NOMO-1 treated with dmso at 0.1 percent for 144 hours (cell line): ENCODE results near the gene EML4.
"Not testable (repeated sequence)": the region's sequence is repeated elsewhere in the genome, so short reads cannot be mapped to it uniquely, and the experiment has no call there.

Experiments used
- DNase-seq: peaks from one replicate; lab custom pipeline; 2025; ENCODE audit not compliant: unreplicated experiment; lab: John Stamatoyannopoulos, UW

The EML4 gene

DNA sequence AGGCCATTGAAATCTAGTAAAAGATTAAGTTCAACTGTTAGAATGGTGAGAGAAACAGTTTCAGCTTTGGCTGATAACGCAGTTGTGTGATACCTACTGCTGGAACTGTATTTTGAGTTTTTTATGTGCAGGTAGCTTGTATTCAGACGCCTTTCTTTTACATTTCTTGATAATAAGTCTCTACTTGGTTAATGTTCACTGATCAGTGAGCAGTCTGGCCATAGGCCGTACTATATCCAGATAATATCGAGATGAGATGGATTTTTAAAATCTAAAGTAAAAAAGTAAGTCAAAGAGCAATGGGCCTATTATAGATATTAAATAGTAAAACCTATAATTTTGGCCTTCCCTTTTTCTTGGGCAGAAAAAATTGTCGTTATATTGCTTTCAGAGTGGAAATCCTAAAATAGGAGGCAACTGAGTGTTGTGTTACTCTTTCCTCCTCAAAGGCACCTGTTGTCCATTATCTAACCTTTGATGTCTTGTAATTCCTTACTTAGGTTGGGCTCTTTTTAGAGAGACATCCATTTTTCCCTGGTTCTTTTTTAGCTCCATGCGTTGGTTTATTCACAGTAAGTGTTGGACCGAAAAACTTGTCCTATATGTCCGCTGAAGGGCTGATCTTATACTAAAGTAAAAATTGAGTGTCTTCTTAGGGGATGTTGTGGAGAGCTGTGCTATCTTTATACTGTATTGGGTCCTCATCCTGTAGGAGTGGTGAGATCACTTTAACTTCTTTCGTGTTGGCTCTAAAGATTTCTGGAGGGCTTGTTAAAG, 1.7 kb downstream of the EML4 start:
- DNase-seq, result no peak

DNA sequence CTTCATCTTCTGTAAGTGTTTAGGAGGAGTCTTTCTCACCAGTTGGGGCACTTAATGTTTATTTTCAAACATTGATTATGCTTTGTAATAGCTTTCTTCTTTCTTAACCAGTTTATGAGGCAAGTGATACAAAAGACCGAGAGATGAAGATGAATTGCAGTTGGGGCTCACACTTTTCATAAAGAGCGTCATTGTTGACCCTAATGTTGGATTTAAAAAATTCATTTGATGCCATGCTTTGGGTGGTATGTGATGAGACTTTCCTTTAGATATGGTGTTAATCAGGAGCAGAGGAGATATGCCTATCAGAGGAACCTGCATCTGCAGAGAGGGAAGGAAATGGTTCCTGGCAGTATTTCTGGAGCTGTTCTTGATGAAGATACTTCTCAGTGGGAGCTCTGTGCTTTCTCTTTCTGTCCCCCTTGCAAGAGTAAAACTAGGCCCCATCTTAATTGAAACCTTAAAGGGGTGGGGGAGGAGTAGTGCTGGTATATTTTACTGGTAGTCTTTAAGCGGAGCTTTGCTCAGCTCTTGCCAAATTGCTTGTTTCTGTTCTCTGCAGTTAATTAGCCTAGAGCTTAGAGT, 2.3 kb downstream of the EML4 start:
- DNase-seq, result no peak

DNA sequence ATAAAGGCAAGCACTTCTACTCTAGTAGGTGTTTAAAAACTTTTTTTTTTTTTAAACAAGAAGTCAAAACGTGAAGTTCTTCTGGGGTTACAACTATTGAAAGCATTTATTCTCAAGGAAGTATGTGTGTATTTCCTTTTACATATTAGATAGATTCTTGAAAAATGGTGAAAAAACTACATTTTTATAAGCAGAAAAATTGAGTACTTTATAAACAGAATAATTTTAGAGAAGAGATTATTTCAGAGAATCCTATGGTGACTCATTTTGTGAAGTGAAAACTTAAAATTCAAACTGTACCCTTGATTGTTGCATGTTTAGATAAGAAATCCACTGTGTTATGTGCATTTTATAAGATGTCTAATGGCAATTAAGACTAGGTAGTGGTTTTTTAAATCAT, 2.9 kb downstream of the EML4 start:
- no peak for DNase-seq

DNA sequence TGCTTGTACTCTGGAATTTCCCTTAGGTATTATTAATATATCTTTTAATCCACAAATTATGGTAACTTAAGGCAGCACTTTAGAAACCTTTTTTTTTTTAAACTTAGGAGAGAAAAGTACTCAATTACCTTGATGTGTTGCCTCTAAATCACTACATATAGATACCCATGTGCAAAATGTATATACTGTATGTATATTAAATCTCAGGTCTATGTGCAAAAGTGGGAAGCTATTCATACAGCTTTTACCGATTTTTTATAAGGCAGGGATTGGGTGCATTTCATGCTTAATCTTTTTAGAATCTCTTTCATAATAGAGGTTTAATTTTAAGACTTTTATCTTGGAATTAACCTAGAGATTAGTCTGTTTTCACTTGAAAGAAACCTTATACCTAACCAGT, 3.4 kb downstream of the EML4 start:
- no peak for DNase-seq

DNA sequence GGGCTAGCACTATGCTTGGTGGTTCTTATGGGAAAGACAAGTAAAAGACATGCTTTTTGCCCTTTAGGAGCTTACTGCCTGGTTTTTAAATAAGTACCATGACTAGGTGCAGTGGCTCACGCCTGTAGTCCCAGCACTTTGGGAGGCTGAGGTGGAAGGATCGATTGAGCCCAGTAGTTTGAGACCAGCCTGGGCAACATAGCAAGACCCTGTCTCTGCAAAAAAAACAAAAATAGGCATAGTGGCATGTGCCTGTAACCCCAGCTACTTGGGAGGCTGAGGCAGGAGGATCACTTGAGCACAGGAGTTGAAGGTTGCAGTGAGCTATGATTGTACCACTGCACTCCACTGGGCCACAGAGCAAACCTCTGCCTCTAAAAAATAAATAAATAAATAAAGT, 4.3 kb downstream of the EML4 start:
- DNase-seq, result not testable (repeated sequence)

DNA sequence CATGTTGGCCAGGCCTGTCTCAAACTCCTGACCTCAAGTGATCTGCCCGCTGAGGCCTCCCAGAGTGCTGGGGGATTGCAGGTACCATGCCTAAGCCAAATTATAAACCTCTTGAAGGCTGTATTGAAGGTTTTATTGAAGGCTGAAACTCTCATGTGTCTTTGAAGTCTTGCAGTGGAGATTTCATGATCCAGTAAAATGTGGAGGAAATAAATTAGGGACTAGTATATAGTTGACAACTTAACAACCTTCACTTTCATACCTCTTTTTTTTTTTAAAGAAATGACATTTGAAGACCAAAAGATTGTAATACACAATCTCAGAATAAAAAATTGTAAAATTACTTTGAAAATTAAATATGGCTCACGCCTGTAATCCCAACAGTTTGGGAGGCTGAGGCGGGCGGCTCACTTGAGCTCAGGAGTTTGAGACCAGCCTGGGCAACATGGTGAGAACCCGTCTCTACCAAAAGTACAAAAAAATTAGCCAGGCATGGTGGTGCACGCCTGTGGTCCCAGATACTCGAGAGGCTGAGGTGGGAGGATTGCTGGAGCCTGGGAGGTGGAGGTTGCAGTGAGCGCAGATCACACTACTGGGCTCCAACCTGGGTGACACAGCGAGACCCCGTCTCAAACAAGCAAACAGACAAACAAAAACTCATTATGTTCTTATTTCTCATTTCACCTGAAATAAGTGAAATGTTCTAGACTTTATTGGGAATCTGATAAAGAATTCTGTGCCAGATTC, 8.0 kb downstream of the EML4 start:
- DNase-seq, result no peak

DNA sequence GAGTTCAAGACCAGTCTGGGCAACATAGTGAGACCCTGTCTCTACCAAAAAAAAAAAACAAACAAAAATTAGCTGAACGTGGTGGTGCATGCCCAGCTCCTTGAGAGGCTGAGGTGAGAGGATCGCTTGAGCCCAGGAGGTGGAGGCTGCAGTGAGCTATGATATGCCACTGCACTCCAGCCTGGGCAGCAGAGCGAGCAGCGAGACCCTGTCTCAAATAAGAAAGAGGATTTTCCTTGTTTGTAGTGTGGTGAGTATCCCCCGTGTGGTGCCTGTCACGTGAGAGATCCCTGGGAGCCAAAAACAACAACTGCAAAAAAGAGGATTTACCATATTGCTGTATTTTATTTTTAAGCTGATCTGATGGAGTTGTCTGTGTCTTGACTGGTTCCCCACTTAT, 9.2 kb downstream of the EML4 start:
- DNase-seq, result no peak

DNA sequence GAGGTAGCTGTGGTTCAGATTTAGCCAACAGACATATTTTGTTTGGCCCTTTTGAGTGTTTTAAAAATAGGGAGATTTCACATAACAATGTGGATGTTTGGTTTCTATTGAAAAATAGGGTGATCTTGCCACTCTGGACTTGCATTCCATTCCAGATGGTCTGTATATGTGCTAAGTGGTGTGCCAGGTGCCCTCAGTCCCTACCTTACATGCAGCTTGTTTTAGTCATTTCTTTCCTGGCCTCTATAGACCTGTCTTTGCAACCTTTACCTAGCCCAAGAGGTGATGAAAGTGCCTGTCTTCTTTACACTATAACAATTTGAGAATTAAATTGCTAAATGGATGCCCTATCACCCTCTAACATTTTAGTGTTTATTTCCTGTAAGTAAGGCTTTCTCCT, 11.1 kb downstream of the EML4 start:
- no peak for DNase-seq

DNA sequence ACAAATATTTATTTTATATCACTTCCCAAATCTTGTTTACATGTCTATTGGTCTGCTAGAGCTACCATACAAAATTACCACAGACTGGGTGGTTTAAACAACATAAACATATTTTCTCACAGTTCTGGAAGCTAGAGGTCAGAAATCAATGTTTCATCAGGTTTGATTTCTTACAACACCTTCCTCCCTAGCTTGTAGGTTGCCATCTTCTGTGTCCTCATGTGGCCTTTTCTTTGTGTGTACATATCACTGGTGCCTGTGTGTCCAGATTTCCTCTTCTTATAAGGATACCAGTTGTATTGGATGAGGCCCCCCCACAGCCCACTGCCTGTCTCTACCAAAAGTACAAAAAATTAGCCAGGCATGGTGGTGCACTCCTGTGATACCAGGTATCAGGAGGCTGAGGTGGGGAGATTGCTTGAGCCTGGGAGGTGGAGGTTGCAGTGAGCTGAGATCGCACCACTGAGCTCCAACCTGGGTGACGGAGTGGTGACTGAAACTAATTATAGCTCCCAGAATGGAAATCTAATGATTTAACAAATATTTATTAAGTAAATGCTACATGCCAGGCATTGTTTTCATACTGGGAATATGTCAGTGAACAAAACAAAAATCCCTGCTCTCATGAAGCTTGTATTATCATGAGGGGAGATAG, 13.6 kb downstream of the EML4 start:
- no peak for DNase-seq

DNA sequence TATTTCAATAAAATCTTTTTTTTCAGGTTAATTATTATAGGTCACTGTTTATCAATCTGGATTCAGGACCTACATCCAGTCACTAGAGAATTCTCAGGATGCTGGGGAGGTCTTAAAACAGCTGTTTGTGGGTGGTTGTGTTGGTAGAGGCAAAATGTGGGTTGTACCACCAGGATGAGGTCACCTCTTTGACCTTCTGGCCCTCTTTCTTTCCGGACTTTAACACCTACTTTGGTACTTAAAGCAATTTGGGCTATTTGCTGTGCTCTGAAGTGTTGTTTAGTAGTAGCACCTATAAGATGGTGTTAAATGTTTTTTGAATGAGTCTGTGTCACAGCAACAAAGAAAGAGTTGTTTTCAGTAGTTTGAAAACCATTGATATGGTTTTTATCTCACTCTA, 14.6 kb downstream of the EML4 start:
- no peak for DNase-seq

DNA sequence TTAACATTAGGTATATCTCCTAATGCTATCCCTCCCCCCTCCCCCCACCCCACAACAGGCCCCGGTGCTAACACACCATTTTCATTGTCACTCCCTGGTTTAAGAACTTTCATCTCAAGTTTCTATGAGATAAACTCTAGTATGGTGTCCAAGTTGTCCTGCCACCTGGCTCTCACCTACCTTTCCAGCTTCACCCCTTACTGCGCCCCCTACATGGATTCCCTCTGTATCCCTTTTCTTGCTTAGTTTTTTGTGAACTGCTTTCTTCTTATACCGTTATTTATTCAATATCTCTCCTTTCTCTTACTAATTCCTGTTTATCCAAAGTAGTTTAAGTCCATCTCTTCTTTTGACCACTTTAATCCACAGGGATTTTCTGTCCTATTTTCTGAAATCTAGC, 15.2 kb downstream of the EML4 start:
- no peak for DNase-seq

DNA sequence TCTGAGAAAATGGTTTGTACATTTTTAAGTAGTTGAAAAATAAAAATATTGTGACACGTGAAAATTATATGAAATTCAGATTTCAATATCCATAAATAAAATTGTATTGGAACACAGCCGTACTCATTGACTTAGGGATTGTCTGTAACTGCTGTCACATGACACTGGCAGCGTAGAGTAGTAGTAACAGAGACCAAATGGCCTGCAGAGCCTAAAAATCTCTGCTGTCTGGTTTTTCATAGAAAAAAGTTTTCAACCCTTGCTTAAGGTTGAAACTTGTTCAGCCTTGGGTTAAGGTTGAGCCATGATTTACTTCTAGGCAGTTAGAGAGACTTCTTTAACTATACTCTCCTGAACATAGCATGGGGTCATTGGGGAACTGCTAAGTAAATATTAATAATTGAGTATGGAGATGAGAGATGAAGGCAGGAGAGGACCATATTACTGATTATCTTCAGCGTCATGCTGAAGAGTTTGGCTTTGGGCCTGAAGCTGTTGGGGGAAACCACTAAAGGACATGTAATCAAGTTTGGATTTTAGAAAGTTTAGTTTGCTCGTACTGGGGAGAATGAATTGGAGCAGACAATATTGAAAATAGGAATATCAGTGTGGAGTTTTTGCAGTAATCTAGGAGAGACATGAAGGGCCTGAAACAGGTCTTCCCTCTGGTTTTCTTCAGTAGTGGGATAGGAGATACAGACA, 16.2 kb downstream of the EML4 start:
- no peak for DNase-seq

DNA sequence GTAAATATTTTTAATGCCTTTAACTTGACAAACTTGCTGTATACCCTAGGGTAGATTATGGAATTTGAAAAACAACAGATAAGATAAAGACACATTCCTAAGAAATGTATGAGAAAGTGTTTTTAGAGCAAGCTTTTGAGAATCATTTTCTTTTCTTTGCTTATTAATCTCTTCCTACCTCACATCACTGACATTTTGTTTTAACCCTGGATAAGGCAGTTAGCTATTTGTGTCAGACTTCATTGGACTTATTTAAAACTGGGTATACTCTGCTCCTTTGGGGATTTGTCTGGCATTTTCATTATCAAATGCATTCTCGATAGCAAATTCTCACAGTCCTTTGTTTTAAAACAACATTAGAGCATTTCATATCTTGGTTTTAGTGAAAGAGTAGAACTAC, 17.2 kb downstream of the EML4 start:
- DNase-seq, result no peak

DNA sequence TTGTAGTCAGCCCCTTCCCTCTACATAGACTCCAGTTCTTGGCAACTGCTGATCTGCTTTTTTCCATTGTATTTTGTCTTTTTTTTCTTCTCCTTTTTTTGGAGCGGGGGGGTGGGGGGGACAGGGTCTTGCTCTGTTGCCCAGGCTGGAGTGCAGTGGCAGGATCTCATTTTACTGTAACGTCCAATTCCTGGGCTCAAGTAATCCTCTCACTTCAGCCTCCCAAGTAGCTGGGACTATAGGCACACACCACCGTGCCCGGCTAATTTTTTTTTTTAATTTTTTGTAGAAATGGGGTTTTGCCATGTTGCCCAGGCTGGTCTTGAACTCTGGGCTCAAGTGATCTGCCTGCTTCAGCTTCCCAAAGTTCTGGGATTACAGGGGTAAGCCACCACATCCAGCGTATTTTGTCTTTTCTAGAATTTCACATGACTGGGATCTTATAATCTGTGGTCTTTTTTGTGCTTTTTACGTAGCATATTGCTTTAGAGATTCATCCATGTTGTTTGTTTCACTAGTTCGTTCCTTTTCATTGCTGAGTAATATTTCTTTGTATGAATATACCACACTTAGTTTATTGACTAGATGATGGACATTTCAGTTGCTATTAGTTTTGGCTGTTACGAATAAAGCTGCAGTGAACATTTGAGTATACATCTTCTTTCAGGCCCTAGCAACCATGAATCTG, 17.9 kb downstream of the EML4 start:
- no peak for DNase-seq

DNA sequence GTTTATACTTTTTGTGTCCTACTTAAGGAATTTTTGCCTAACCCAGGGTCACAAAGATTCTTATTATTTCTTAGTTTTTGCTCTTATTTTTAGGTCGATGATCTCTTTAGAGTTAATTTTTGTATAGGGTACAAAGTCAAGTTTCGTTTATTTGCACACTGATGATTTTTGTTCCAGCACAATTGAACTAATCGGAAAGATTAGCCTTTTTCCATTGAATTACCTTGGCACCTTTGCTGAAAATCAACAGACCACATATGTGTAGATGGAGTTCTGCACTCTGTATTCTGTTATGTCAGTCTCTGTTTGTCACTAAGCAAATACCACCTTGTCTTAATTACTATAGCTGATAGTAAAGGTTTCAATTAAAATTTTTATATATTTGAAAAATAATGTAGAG, 18.7 kb downstream of the EML4 start:
- no peak for DNase-seq

DNA sequence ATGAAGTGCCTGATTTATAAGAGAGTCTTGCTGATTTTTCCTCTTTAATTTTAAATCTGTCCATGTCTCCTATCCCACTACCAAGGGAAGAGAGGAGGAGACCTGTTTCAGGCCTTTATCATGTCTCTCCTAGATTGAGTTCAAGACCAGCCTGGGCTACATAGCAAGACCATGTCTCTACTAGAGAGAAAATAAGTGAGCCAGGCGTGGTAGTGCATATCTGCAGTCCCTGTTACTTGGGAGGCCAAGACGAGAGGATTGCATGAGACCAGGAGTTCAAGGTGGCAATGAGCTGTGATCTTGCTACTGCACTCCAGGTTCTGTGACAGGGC, 20.0 kb downstream of the EML4 start:
- DNase-seq, result no peak

DNA sequence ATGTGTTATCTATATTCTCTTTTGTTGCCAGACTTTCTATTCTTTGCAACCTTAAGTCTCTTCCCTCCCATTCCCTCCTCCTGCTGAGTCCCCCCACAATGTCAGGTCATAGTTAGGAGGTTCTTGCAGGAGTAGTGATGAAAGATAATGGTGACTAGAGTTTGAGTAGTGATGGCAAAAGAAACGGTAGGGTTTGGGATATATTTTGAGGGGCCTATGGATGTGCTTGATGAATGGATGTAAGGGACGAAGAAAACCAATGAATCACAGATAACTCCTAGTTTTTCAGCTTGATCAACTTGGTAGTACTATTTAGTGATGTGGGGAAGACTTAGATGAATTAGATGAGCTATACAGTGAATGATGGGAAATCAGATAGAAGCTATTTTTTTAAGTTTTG, 21.0 kb downstream of the EML4 start:
- DNase-seq, result no peak

DNA sequence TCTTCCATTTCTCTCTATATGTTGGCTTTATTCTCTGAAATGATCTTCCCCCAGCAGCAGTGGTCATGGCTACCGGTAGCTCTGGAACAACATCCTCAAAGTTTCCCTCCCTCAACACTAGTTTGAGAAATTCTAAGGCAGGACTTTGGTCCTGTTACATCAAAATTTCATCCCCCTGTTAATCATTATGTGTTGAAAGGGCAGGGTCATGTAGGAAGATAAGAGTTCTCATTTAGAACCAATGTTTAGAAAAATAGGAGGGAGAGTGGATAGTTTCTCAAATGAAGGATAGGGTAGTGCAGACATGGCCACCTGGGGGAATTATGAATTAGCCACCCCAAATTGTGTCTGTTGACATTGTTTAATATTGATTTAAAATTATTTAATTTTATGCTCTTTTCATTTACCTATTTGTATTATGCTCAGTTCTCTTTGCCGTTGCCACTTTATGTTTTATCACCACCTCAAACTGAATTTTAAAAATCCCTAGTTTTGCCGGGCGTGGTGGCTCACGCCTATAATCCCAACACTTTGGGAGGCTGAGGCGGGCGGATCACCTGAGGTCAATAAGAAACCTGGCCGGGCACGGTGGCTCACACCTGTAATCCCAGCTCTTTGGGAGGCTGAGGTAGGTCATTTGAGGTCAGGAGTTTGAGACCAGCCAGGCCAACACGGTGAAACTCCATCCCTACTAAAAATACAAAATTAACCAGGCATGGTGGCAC, 22.3 kb downstream of the EML4 start:
- DNase-seq, result no peak

DNA sequence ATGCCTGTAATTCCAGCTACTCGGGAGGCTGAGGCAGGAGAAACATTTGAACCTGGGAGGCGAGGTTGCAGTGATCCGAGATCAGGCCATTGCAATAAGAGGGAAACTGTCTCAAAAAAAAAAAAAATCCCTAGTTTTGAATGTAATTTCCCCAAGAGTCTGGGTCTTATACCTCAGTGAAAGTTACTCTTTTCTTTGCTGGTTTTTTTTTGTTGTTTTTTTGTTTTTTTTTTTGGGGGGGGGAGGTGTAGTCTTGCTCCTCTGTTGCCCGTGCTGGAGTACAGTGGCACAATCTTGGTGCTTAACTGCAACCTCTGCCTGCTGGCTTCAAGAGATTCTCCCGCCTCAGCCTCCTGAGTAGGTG, 22.8 kb downstream of the EML4 start:
- no peak for DNase-seq
